Left renal cortex interstitium (tissue), 4 donors: ENCODE results near the gene PMEPA1. TPM values are rescaled to one million over a fixed set of nuclear protein-coding genes. Genes with fewer than 3 reads are reported as not detected.
A peak's percentile ranks its signal among the peaks of the same experiment; 100 is the strongest.
"Not testable (repeated sequence)": the region's sequence is repeated elsewhere in the genome, so short reads cannot be mapped to it uniquely, and the experiment has no call there.

Experiments used
- DNase-seq, 4 donors: peaks; one replicate each; pipeline ENCODE4 v3.0.0-alpha.2; 2013; ENCODE audit warnings: low read depth in 4 of 4, low spot score in 2 of 4, missing footprints in 1 of 4
- polyA plus RNA-seq, 4 donors: library from polyadenylated mRNA; unstranded; fragments of 120-200 nt; gene quantifications; one replicate each; pipeline ENCODE4 v1.2.1, GENCODE V29; 2013; ENCODE audit not compliant: insufficient read length in 4 of 4

The PMEPA1 gene
- polyA plus RNA-seq, 4 donors: 16.2 to 25.6 (median 22.2) TPM

DNA sequence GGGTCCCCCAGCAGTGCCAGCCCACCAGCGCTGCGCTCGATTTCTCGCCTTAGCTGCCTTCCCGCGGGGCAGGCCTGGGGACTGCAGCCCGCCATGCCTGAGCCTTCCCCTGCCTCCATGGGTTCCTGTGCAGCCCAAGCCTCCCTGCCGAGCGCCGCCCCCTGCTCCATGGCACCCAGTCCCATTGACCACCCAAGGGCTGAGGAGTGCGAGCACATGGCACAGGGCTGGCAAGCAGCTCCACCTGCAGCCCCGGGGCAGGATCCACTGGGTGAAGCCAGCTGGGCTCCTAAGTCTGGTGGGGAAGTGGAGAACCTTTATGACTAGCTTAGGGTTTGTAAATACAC is 80.9 kb downstream of the PMEPA1 start:
- not testable (repeated sequence) for DNase-seq

DNA sequence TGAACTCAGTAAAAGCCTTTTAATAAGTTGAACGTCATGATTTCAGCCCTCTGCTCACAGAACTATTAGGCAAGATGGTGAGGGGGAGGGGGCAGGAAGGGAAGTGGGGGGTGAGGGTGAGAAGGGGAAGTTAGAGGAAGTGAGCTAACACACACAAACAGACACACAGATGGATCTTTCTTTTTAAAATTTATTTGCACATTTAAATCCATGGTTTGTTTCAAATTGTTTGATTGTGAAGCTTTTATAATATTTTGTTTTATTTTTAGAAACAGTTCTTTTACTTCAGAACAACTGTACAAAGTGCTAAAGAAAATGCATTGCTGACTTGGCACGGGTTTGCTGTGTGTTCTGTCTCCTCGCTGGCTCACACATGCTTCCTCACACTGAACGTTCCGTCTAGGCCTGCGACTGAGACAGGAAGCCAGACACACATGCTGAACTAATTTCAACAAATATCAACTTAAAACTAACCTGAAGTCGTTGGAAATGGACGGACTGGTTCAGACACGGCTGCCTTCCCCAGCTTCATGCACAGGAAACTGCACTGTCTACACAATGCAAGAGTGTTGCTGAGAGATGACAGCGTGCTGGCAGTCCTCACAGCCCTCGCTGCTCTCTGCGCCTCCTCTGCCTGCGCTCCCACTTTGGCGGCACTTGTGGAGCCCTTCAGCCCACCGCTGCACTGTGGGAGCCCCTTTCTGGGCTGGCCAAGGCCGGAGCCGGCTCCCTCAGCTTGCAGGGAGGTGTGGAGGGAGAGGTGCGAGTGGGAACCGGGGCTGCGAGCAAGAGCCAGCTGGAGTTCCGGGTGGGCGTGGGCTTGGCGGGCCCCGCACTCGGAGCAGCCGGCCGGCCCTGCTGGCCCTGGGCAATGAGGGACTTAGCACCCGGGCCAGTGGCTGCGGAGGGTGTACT is 81.5 kb downstream of the PMEPA1 start:
- DNase-seq: peak in 3 of 4 donors; percentile 29 to 32 (median 29)

- DNase-seq: no peak
Measured at GRCh38 chr20:57627339-57627738, 82.5 kb downstream of the PMEPA1 start.

- no peak for DNase-seq
Measured at GRCh38 chr20:57625978-57626377, 83.8 kb downstream of the PMEPA1 start.

DNA sequence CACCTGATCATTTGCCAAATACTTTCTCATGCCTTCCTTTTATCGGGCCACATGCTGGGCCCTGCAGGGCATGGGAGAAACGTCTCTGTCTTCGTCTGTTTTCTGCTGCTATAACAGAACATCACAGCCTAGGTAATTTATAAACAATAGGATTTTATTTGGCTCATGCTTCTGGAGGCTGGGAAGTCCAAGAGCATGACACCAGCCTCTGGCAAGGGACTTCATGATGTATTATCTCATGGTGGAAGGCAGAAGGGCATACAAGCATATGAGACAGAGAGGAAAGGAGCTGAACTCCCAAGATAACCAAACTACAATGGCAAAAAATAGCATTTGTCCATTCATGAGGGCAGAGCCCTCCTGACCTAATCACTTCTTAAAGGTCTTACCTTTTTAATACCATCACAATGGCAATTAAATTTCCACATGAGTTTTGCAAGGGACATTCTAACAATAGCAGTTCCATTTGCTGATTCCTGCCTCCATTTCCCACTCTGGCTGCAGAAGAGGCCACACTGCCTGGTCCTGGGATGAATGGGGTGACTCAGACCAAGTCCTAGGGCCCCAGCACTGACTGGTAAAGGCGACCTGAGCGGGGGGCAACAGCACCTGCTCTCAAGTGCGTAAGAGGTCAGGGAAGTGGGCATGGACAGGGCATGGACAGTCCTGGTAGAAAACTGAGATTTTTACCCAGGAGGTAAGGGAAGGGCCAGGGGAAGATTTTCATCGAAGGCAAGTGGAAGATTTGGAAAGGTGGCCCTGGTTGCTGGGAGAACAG is 84.4 kb downstream of the PMEPA1 start:
- no peak for DNase-seq

DNA sequence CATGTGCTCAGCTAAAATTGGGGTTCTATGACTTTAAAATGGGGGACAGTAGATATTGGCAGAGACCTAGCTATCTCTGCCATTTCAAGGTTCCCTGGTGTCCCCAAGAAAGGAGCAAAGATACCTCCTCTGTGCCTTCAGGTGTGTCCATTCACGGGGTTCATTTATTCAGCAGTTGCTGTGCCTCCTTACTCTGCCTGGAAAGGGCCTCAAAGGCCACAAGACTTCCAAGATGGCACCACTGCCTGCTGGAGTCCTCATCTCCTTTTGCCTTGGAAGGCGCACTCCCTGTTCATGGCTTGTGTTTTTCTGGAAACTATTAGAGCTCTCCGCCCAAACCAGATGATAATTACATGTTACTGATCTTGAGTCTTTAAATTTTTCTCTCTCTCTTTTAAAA is 85.7 kb downstream of the PMEPA1 start:
- no peak for DNase-seq

DNA sequence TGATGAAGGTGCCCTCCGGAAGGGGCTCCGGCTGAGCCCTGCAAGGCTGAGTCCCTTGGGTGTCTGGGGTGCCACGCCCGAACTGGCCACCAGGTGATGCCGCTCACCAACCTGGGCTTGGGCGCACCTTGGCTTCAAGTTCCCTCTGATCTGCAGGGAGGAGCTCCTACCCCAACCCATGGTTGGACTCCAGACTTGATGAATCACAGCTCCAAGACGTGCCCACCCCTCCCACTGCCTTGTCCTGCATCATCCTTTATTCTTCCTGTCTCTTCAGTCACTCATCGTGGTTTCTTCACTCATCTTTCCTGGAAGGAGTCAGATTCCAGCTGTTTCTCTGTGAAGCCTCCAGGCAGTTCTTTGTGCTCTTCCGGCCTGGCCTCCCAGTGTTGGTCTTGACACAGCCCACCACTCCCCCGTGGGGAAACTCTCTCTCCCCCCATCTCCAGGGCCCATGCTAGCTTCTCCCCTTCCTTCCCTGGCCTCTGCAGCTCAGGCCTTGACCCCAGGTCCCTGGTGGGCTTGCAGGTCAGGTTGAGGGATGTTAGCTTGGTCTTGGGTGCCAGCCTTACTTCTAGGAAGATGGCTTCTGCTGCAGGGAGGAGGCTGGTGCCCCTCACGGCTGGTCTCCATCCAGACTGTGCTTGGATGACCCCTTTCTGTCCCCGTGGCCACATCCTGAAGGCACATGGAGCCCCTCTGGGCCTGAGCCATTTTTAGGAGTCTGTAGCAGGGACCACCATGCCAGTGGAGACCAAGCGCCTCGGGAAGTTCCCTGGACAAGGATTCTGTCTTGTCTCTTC is 87.0 kb downstream of the PMEPA1 start:
- DNase-seq: no peak

- no peak for DNase-seq
Measured at GRCh38 chr20:57622201-57622570, 87.6 kb downstream of the PMEPA1 start.

GRCh38 chr20:57621421-57622200 is 88.2 kb downstream of the PMEPA1 start:
- no peak for DNase-seq

GRCh38 chr20:57620999-57621398 is 88.8 kb downstream of the PMEPA1 start:
- no peak for DNase-seq

DNA sequence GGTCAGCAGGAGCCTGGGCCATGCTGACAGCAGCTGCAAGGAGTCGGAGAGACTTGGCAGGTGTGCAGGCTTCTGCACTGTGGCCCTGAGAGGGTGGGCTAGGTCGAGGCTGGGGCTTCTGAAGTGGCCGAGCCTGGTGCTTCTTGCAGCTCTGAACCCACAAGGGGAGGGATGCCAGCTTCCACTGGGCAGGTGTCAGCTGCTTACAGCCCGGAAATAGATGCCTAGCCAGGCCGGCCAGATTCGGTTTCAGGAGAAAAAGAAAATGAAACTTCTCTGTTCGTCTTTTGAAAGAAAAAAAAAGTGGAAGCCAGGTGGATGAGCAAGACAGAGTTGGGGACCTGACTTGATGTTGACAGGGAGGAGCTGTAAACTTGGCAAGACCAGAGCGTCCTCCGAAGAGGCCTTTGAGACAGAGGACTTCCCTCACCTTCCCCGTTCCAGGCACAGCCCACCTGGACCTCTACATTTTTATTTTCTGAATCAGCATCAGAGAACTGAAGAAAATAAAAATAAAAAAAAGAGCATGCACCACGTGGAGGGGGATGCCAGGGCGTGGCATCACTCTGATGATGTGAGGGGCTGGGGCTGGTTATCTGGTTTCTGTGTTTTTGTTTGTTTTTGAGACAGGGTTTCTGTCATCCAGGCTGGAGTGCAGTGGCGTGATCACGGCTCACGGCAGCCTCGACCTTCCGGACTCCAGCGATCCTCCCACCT is 89.4 kb downstream of the PMEPA1 start, which contains the start of gene ZBP1:
ZBP1 (minus strand) TSS at position 153 of the 717 bp plus-strand sequence; CDS start at position 22, 131 bp downstream.
- DNase-seq: no peak

GRCh38 chr20:57619051-57619831 is 90.6 kb downstream of the PMEPA1 start:
- no peak for DNase-seq

DNA sequence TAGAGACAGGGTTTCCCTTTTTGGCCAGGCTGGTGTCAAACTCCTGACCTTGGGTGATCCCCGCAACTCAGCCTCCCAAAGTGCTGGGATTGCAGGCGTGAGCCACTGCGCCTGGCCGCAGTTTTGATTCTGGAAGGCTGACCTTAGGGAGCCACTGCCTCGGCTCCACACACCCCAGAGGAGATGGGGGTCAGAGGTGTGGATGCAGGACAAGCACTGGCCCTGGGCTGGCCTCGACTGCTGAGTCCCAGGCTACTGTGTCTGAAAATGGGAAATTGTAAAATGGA is 91.1 kb downstream of the PMEPA1 start:
- no peak for DNase-seq

- DNase-seq: no peak
Measured at GRCh38 chr20:57618091-57618763, 91.6 kb downstream of the PMEPA1 start.

DNA sequence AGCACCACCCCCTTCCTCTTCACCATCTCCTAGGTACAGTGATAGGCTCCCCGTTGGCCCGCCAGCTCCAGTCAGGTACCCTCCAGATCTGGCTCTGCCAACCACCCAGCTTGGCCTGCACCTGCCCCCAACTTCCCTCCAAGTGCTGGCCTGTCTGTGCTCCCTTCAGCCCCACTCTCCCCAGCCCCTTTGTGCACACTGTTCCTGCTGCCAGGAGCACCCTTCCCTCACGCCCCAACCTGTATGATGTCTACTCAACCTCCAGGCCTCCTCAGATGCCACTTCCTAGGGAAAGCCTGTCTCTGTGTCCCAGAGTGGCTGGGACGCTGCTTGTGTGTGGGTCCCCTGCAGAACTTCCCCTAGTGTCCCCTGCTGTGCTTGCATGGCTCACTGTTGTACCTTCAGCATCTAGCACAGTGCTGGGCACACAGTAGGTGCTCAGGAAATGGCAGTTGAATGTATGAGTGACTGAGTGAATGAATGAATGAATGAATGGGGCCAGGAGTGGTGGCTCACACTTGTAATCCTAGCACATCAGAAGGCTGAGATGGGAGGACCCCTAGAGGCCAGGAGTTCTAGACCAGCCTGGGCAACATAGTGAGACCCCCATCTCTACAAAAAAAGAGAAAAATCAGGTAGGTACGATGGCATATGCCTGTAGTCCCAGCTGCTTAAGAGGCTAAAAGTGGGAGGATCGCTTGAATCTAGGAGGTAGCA is 92.6 kb downstream of the PMEPA1 start:
- DNase-seq: no peak

DNA sequence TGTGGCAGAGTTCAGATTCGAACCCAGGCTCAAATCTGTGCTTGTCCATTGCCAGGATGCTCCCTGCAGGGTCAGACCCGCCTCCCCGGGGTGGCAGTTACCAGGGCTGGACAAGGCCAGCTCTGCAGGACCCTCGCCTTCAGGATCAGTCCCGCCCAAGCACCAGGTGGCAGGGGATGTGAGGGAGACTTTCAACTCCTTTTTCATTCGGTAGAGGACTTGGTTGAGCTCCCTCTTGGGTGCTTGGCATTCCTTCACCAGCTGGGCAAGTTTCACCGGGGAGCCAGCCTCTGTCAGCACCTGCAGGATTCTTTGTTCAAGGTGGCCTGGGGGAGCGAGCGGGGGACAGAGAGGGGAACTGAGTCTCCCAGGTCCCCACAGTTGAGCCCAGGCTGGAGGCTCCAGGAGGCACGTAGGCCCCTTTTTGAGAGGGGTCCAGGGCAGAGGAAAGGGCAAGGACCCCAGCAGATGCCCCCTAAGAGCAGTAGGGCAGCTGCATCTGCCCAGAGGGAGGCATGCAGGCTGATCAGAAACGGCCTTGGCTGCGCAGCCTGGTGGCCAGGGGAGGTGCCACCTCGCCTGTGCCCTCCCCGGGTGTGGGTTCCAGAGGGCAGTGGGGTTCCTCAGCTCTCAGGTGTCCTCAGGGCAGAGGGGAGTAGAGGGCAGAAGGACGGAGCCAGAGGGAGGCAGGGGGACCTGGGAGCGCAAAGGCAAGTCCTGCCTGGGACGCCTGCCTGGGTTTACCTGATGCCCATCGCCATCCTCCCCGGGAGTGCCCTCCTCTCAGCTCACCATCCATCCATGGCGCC is 93.5 kb downstream of the PMEPA1 start:
- DNase-seq: no peak

- DNase-seq: no peak
Measured at GRCh38 chr20:57615445-57615811, 94.4 kb downstream of the PMEPA1 start.
